ENCODE results near the gene PLEKHG4B.

DNA sequence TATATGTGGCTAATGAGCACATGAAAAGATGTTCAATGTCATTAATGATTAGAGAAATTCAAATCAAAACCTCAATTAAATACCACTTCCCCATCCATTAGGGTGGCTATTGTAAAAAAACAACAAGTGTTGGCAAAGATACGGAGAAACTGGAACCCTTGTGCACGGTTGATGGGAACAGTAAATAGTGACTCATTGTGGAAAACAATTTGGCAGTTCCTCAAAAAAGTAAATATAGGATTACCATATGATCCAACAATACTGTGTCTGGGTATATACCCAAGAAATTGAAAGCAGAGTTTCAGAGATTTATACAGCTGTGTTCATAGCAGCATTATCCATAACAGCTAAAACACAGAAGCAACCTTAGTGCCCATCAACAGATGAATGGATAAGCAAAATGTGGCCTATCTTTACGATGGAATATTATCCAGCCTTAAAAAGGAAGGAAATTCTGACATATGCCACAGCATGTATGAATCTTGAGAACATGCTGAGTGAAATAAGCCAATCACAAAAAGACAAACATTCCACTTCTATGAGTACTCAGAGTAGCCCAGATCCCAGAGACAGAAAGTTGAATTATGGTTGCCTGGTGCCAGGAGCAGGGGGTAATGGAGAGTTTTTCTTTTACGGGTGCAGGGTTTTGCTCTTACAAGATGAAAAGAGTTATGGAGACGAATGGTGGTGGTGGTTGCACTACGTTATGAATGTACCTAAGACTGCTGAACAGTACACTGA, 57.9 kb downstream of the PLEKHG4B start:
- TF ChIP-seq, protein P1, sequence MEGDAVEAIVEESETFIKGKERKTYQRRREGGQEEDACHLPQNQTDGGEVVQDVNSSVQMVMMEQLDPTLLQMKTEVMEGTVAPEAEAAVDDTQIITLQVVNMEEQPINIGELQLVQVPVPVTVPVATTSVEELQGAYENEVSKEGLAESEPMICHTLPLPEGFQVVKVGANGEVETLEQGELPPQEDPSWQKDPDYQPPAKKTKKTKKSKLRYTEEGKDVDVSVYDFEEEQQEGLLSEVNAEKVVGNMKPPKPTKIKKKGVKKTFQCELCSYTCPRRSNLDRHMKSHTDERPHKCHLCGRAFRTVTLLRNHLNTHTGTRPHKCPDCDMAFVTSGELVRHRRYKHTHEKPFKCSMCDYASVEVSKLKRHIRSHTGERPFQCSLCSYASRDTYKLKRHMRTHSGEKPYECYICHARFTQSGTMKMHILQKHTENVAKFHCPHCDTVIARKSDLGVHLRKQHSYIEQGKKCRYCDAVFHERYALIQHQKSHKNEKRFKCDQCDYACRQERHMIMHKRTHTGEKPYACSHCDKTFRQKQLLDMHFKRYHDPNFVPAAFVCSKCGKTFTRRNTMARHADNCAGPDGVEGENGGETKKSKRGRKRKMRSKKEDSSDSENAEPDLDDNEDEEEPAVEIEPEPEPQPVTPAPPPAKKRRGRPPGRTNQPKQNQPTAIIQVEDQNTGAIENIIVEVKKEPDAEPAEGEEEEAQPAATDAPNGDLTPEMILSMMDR (conservative IDR thresholded peaks at IDR 0.05; ENCODE audit: low read depth, low read length): no peak
- TF ChIP-seq EZH2phosphoT487 (IDR thresholded peaks at IDR 0.05; ENCODE audit: borderline replicate concordance, low read length): no peak
